IPS DF 6.9 (cell line): ENCODE measurements around the gene PRKAR1B.

ENCODE experiments used
- DNase-seq: peaks from one replicate; pipeline ENCODE4 v3.0.0-alpha.2; 2013; ENCODE audit warnings: low read depth, low spot score
- H3K27ac ChIP-seq: one replicate; pipeline ENCODE4 v1.5.1; 2013; ENCODE audit warnings: low read length, control low read depth
- H3K27me3 ChIP-seq: 2 replicates; pipeline ENCODE4 v1.6.1; 2013; ENCODE audit warnings: mild to moderate bottlenecking, low read length; ENCODE audit not compliant: control insufficient read depth, insufficient read depth
- H3K36me3 ChIP-seq: 2 replicates; pipeline ENCODE4 v1.6.1; 2013; ENCODE audit warnings: low read length; ENCODE audit not compliant: control insufficient read depth, insufficient read depth
- H3K4me1 ChIP-seq: 2 replicates; pipeline ENCODE4 v1.6.1; 2013; ENCODE audit warnings: low read length; ENCODE audit not compliant: control insufficient read depth, insufficient read depth
- H3K4me3 ChIP-seq: 2 replicates; pipeline ENCODE4 v1.5.1; 2013; ENCODE audit warnings: mild to moderate bottlenecking, low read length
- H3K9me3 ChIP-seq: 2 replicates; pipeline ENCODE4 v1.6.1; 2013; ENCODE audit warnings: low read length, inconsistent platforms; ENCODE audit not compliant: control insufficient read depth, insufficient read depth
- WGBS: extraction: QIAGEN DNeasy Blood & Tissue Kit; methylation state at CpG from one replicate; pipeline ENCODE4 v1.1.7; 2013; ENCODE audit warnings: mixed read lengths, missing lambda C conversion rate; ENCODE audit not compliant: insufficient read length, insufficient coverage; 5-methylcytosine and 5-hydroxymethylcytosine counted together

Gene PRKAR1B

DNA sequence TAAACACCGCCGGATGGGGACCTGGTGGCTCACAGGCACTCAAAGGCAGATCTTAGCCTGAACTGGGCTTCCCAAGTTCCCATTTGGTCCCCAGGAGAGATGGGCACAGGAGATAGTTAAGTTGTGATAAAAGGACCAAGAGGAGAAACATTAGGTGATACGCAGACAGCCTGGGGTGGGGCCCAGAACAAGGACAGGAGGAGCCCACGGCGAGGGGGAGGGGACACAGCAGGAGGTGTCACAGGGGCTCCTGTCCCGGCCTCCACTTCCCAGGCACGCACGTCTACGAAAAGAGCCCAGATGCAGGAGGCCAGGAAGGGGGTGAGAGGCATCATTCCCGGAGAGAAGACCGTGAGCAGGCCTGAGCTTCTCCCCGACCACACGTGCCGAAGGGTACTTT, 16.9 kb downstream of the PRKAR1B start:
- H3K4me1 ChIP-seq, result peaks cover 2% of the 10 kb centered on the region; the same call in 1 of the 2 replicates
- WGBS, result no CpG with 5 or more reads among the region's 14 CpGs
- H3K9me3 ChIP-seq, result no peaks in the 10 kb centered on the region
- no peaks in the 10 kb centered on the region for H3K27me3 ChIP-seq
- H3K27ac ChIP-seq, result no peak overlapping the region
- H3K4me3 ChIP-seq, result no peak overlapping the region
- no peaks in the 10 kb centered on the region for H3K36me3 ChIP-seq
- DNase-seq, result no peak

DNA sequence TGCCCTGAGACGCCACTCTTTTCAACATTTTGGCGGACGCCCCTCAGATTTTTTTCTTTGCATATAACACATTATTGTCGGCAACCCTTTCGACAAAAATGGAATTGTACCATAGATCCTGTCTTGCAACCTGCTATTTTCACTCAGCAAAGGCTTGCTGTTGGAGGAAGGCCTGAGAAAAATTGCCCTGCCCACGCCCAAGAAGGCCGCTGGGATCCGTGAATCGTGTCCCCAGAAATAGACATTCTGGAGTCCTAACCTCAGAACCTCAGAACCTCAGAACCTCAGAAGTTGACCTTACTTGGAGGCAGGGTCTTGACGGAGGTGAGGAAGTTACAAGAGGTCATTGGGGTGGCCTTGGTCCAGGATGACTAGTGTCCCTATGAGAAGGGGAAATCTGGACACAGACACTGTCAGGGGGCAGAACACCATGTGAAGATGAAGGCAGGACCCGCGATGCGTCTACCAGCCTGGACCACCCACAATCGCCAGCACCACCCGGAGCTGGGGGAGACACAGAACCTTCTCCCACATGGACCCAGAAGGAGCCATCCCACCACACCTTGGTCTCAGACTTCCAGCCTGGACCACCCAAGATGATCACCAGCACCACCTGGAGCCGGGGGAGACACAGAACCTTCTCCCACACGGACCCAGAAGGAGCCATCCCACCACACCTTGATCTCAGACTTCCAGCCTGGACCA, 19.6 kb downstream of the PRKAR1B start:
- H3K27me3 ChIP-seq, result no peaks in the 10 kb centered on the region
- H3K4me1 ChIP-seq, result no peaks in the 10 kb centered on the region
- H3K27ac ChIP-seq, result no peak overlapping the region
- H3K4me3 ChIP-seq, result no peak overlapping the region
- no peak for DNase-seq
- WGBS, result no CpG with 5 or more reads among the region's 17 CpGs
- no peaks in the 10 kb centered on the region for H3K36me3 ChIP-seq
- H3K9me3 ChIP-seq, result no peaks in the 10 kb centered on the region

DNA sequence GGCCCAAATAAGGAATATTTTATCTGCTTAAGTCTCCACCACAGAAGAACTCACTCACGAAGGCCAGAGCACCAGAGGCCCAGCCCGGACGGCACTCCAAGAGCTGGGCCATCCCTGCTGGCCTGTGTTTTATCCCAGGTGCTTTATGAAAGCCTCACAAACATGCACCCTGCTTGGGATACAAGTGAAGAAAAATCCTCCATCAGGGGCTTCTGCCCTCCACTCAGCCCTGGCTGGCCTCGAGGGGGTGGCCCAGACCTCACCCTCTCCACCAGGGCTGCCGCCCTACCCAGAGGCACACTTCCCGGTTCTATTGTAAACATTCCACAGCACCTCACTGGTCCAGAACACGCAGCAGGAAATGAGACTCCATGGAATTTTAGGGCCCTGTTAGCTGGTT, 20.4 kb downstream of the PRKAR1B start:
- WGBS, result no CpG with 5 or more reads among the region's 7 CpGs
- no peaks in the 10 kb centered on the region for H3K27me3 ChIP-seq
- no peaks in the 10 kb centered on the region for H3K9me3 ChIP-seq
- no peaks in the 10 kb centered on the region for H3K4me1 ChIP-seq
- no peak overlapping the region for H3K4me3 ChIP-seq
- DNase-seq, result no peak
- no peak overlapping the region for H3K27ac ChIP-seq
- no peaks in the 10 kb centered on the region for H3K36me3 ChIP-seq

DNA sequence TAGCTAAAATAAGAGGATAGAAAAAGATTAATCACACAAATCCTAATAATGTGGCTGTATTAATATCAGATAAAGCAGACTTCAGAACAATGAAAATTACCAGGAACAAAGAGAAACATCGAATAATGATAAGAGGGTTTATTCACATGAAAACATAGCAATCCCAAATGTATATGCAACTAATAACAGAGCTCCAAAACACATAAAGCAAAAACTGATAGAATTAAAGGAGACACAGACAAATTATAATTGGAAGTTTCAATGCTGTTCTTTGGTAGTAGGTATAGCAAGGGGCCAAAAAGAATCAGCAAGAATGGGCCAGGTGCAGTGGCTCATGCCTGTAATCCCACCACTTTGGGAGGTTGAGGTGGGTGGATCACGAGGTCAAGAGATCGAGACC, 24.0 kb downstream of the PRKAR1B start:
- Histone ChIP-seq H3K4me3 (no peak overlapping the region), H3K36me3 (no peaks in the 10 kb centered on the region), H3K4me1 (no peaks in the 10 kb centered on the region), H3K27me3 (no peaks in the 10 kb centered on the region), H3K9me3 (no peaks in the 10 kb centered on the region), H3K27ac (no peak overlapping the region)
- no CpG with 5 or more reads among the region's 3 CpGs for WGBS
- DNase-seq, result no peak

DNA sequence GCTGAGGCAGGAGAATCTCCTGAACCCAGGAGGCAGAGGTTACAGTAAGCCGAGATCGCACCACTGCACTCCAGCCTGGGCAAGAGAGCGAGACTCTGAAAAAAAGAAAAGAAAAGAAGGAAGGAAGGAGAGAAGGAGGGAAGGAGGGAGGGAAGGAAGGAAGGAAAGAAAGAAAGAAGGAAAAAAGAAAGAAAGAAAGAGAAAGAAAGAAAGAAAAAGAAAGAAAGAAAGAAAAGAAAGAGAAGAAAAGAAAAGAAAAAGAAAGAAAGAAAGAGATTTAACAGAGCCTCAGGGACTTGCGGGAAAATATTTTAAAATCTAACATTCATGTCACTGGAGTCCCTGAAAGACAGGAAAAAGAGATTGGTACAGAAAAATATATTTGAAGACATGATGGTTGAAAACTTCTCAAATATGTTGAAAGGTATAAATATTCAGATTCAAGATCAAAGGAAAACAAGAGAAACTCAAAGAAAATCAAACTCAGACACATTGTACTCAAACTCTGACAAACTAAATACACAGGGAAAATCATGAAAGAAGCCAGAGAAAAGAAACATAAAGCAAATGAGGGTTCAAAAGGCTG, 25.9 kb downstream of the PRKAR1B start:
- no peak for DNase-seq
- Histone ChIP-seq H3K27ac (no peak overlapping the region), H3K36me3 (no peaks in the 10 kb centered on the region), H3K4me1 (no peaks in the 10 kb centered on the region), H3K27me3 (no peaks in the 10 kb centered on the region), H3K9me3 (no peaks in the 10 kb centered on the region), H3K4me3 (no peak overlapping the region)
- WGBS, result no CpG with 5 or more reads among the region's 4 CpGs

DNA sequence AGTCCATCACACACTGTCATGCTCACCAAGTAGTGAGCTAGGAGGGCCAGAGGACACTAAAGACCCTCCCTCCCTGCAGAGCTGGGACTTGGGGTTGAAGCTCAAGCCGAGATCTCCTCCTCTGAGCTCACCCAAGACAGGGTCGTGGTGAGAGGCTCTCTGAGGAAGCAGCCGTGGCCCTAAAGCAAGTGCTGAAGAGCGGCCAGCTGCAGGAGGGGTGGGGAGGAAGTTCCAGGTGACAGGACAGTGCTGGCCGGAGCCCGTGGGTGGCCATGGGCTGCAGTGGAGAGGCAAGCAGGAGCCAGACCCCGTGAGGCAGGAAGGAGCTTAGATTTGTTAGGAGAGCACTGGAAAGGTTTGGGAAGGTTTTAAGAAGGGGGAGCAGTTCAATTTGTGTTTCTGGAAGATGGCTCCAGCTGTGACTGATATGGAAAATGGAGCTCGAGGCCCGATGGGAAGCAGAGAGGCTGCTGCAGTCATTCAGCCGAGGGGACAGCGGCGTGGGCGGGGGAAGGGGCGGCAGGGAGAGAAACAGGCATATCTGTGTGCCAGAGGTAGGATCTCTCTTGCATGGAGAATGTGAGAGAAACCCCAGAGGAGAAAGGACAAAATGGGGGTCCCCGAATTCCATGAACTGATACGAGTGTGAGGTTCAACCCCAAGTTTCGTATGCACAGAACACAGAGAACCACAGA, 27.5 kb downstream of the PRKAR1B start:
- Histone ChIP-seq H3K27ac (no peak overlapping the region), H3K4me3 (no peak overlapping the region), H3K27me3 (no peaks in the 10 kb centered on the region), H3K36me3 (no peaks in the 10 kb centered on the region), H3K4me1 (no peaks in the 10 kb centered on the region), H3K9me3 (no peaks in the 10 kb centered on the region)
- no peak for DNase-seq
- WGBS, result no CpG with 5 or more reads among the region's 17 CpGs

DNA sequence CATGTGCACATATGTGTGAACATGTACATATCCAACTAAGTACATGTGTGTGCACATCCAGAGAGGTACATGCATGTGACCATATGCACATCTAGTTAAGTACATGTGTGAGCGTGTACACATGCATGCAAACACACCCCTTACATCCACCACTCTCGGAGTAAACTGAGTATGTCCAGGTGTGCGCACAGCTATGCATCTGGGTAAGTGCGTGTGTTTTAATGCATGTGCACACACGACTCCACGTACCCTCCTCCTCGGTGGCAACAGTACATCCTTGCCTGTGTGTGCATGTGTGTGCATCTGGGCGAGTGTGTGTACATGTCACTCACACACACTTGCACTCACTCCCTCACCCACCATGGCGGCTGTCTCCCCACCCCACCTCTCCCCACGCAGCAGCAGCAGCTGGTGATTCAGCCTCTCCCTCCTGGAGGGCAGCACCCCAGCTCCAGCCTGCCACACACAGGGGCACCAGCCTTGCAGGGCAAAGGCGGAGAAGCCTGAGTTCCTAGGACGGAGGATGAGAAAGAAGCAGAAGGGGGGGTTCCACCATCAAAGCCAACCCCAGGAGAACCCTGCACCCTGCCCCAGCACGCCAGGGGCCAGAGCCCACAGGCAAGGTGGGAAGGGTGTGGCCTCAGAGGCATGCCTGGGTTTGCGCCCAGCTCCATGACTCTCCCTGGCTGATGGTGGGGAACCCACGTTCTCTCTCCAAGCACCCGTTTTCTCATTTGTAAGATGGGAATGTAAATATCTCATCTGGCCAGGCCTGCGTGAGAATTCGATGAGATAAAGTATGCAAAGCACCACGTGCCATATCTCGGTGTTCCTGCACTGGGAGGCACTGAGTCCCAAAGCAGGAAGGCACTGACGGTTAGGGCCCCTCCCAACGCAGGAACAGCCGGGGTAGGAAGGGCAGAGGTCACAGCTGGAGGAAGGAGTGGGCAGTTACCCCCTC, 28.3 kb downstream of the PRKAR1B start:
- Histone ChIP-seq H3K9me3 (no peaks in the 10 kb centered on the region), H3K27ac (no peak overlapping the region), H3K4me1 (no peaks in the 10 kb centered on the region), H3K4me3 (no peak overlapping the region), H3K36me3 (no peaks in the 10 kb centered on the region), H3K27me3 (no peaks in the 10 kb centered on the region)
- WGBS, result no CpG with 5 or more reads among the region's 23 CpGs
- DNase-seq, result no peak

DNA sequence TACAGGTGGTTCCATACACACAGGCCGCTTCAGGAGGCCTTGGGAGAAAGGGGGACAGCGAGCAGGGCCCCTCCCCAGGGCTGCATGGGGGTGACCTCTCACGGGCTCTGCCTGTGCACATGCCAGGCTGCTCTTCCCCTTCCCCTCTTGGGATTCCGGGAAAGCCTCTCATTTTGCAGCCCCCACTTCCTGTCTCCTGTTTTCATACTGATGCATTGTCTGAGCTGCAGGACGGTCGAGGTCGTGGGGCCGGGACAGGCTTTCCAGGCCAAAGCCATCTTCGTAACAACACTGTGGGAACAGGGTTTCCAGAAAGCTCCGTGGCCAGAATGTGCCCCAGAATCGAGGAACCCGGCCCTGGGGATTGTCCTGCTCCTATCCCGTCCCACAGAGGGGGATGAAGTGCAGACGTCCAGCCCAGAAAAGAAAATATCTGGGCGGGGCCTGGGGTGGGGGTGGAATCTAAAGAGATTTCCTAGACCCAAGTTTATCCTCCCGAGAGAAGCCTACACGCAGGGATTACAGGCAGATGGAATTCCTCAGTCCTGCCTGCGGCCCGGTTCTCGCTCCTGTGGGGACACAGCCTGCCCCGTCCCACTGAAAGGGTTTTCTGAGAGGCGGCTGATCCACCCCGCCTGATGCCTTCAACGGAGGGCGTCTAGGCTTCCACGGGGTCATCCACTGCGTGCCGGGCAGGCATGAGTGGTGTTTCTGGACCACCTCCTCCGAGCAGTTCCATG, 30.1 kb downstream of the PRKAR1B start:
- Histone ChIP-seq H3K4me1 (no peaks in the 10 kb centered on the region), H3K9me3 (no peaks in the 10 kb centered on the region), H3K27me3 (no peaks in the 10 kb centered on the region), H3K27ac (no peak overlapping the region), H3K36me3 (0 out of 2 replicates have a peak, but pooled peaks cover 3% of the 10 kb centered on the region), H3K4me3 (no peak overlapping the region)
- WGBS, result no CpG with 5 or more reads among the region's 29 CpGs
- no peak for DNase-seq

DNA sequence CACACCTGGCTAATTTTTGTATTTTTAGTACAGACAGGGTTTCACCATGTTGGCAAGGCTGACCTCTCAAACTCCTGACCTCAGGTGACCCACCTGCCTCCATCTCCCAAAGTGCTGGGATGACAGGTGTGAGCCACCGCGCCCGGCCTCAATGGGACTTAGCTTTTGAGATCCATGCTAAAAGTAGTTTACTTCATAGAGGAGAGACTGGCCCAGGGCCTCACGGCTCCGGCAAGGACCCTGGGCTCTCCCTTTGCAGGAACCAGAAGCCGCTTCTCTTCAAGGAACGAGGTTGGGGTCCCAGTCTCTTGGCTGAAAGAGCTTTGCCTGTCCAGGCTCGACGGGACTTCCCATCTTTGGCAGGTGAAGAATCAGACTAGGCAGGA, 30.7 kb downstream of the PRKAR1B start:
- no peaks in the 10 kb centered on the region for H3K9me3 ChIP-seq
- no peaks in the 10 kb centered on the region for H3K27me3 ChIP-seq
- DNase-seq, result no peak
- H3K4me1 ChIP-seq, result no peaks in the 10 kb centered on the region
- H3K4me3 ChIP-seq, result no peak overlapping the region
- H3K27ac ChIP-seq, result no peak overlapping the region
- peaks cover 3% of the 10 kb centered on the region; the same call in 1 of the 2 replicates for H3K36me3 ChIP-seq
- no CpG with 5 or more reads among the region's 9 CpGs for WGBS
